Smooth muscle cell of trachea (primary cell): Measurements from ENCODE around the gene CLPX. TPM values are rescaled to one million over a fixed set of nuclear protein-coding genes. Genes with fewer than 3 reads are reported as not detected.

Experiments
- total RNA-seq: library from RNA; depleted of rRNA; stranded (reverse); fragments of >200 nt; gene quantifications from 2 replicates; pipeline ENCODE4 v1.2.1, GENCODE V29; 2014

Gene CLPX
- total RNA-seq, result 28.1 and 61.2 TPM in 2 replicates

DNA sequence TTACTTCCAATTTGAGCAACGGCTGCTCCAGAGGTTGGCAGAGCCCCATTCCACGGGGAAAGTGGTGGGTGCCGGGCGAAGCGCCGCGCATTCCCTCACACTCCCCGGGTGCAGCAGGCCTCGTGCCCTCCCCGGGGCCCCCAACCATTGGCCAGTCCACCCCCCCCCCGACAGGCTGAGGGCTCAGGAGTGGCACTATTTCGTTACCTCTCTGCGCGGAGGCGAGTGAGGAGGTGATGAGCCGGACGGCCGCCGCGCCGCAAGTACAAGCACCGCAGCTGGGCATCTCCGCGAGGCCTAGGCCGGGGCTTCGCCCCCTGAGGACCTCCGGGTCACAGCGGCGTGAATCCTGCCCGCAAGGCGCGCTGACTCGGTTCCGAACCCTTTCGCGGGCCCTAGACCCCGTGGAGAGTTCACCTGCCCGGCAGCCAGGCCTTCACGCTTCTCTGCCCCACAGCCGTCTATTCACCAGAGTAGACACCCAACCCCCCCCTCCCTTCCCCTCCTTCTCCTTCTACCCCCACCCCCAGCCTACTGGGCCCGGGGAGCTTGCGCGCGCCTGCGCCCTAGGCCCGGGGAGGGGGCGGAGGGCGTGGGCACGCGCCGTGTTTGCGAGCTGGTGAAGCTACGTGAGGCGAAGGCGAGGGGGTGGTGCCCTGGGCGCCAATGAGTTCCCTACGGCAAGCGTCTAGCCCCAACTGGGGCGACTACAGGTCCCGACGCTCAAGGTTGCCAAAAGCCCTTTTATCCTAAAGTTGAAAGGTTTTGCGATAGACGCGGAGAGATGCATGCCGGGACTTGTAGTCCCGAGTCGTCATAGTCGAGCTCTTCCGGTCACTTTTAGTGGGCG, at the start of gene CLPX:
Gene CLPX (minus strand): TSS at position 475 of the 850 bp plus-strand sequence. CDS start 189 bp downstream, at position 286.

DNA sequence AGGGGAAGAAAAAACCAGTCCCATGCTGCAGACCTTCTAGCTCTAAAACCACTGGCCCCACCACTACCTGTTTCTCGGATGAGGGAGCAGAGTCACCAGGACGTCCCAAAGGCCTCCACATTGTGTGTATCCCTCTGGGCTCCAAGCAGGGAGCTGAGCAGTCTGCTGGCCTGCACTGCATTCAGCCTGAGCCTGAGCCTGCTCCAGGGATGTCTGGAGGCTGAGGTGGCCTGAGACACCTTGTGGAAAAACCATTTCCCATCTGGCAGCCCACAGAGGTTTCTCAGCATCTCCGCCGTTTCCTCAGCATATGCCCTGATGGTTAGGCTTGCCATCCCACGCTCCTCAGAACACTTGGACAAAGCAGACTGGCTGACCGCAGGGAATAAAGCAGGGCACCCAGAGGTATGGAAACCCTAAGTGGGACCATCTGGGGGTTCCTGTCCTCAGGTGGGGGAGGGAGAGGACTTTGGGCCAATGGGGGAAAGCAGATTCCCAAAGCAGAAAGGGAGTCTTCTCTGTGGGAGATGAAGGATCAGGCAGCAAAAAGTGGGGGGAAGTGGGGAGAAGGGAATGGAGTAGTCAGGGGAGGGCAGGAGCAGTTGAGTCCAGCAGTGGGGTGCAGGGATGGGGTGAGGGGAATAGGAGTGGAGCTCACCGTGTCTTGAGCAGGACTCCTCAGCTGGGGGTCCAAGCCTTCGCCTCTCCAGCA, 25.8 kb upstream of the CLPX start, which contains the start of gene CILP:
Gene CILP (minus strand): TSS at position 704 of the 712 bp plus-strand sequence. CDS start 1,718 bp downstream, outside the sequence.

GRCh38 chr15:65133548-65134200, 51.5 kb downstream of the CLPX start, which contains the start of gene PDCD7:
Gene PDCD7, minus strand, starts transcription at chr15:65133808. Its CDS starts 27 bp downstream, at chr15:65133781.

GRCh38 chr15:65115086-65115485, 70.1 kb downstream of the CLPX start, which contains the start of gene UBAP1L:
Gene UBAP1L, minus strand, starts transcription at chr15:65115200. Its CDS starts 8,985 bp downstream, at chr15:65106215.

Other genes starting within 250 kb of the CLPX start
- 99.6 and 106 TPM in 2 replicates for gene SPG21, start 195.4 kb downstream of the CLPX start, total RNA-seq
- 26.6 and 29.1 TPM in 2 replicates for gene MTFMT, start 155.7 kb downstream of the CLPX start, total RNA-seq
- 0.66 and 1.5 TPM in 2 replicates for gene SLC51B, start 140.0 kb downstream of the CLPX start, total RNA-seq
- 86.5 and 108 TPM in 2 replicates for gene RASL12, start 117.4 kb downstream of the CLPX start, total RNA-seq
- gene KBTBD13, start 108.6 kb downstream of the CLPX start, total RNA-seq, result under 0.01 and 0.17 TPM in 2 replicates
- 1.5 and 2.0 TPM in 2 replicates for gene UBAP1L, start 70.1 kb downstream of the CLPX start, total RNA-seq
- 25.3 and 26.1 TPM in 2 replicates for gene PDCD7, start 51.5 kb downstream of the CLPX start, total RNA-seq
- gene CILP, start 26.1 kb upstream of the CLPX start, total RNA-seq, result 0.29 and 5.0 TPM in 2 replicates
- 2.9 and 3.0 TPM in 2 replicates for gene PARP16, start 101.5 kb upstream of the CLPX start, total RNA-seq
- gene RNU5A-1, start 110.7 kb upstream of the CLPX start, total RNA-seq, result not detected in 2 replicates
- not detected in 2 replicates for gene RNU5B-1, start 119.3 kb upstream of the CLPX start, total RNA-seq
- not detected in 2 replicates for gene IGDCC3, start 192.7 kb upstream of the CLPX start, total RNA-seq
- 0.58 and 5.1 TPM in 2 replicates for gene IGDCC4, start 237.6 kb upstream of the CLPX start, total RNA-seq